DOHH2 (cell line): ENCODE results near the gene REC8.

Experiments used
- H3F3A ChIP-seq: fragments of 200-600 bp; sonication (generic), shearing (Covaris generic); 2 replicates; pipeline ENCODE4 v1.6.0; 2016; ENCODE audit warnings: antibody characterized with exemption, mild to moderate bottlenecking; ENCODE audit not compliant: control insufficient read depth, insufficient read depth
- H3K27ac ChIP-seq: fragments of 200-600 bp; sonication (generic); 2 replicates; pipeline ENCODE4 v1.5.1; 2014; ENCODE audit warnings: low read depth, mild to moderate bottlenecking, low read length, moderate library complexity
- H3K27me3 ChIP-seq: fragments of 200-600 bp; sonication (generic); 2 replicates; pipeline ENCODE4 v1.6.1; 2014; ENCODE audit warnings: mild to moderate bottlenecking, low read length, mixed read lengths; ENCODE audit not compliant: control insufficient read depth
- H3K36me3 ChIP-seq: fragments of 200-600 bp; sonication (generic); 2 replicates; pipeline ENCODE4 v1.6.1; 2014; ENCODE audit warnings: mild to moderate bottlenecking, low read length, moderate library complexity, mixed read lengths; ENCODE audit not compliant: control insufficient read depth
- H3K4me1 ChIP-seq: fragments of 200-600 bp; sonication (generic); 2 replicates; pipeline ENCODE4 v1.6.1; 2014; ENCODE audit warnings: mild to moderate bottlenecking, low read length, mixed read lengths; ENCODE audit not compliant: control insufficient read depth
- H3K4me2 ChIP-seq: fragments of 200-600 bp; sonication (generic); 2 replicates; pipeline ENCODE4 v1.6.0; 2014; ENCODE audit warnings: mild to moderate bottlenecking, low read length, moderate library complexity
- H3K4me3 ChIP-seq: fragments of 200-600 bp; sonication (generic); 2 replicates; pipeline ENCODE4 v1.5.1; 2014; ENCODE audit warnings: mild to moderate bottlenecking, low read length, mixed read lengths
- H3K79me2 ChIP-seq: fragments of 200-600 bp; sonication (generic); 2 replicates; pipeline ENCODE4 v1.6.1; 2014; ENCODE audit warnings: mild to moderate bottlenecking, low read length, mixed read lengths; ENCODE audit not compliant: control insufficient read depth
- H3K9me2 ChIP-seq: fragments of 200-600 bp; sonication (generic); replicated peaks from 2 replicates; pipeline ENCODE4 v1.6.1; 2014; ENCODE audit warnings: mild to moderate bottlenecking, low read length, mixed read lengths; ENCODE audit not compliant: control insufficient read depth
- H3K9me3 ChIP-seq: fragments of 200-600 bp; sonication (generic); 2 replicates; pipeline ENCODE4 v1.6.1; 2014; ENCODE audit warnings: antibody characterized with exemption, low read length, mixed read lengths; ENCODE audit not compliant: control insufficient read depth, insufficient read depth
- H4K20me1 ChIP-seq: fragments of 200-600 bp; sonication (generic); 2 replicates; pipeline ENCODE4 v1.6.0; 2014; ENCODE audit warnings: low read depth, mild to moderate bottlenecking, antibody characterized with exemption, low read length, moderate library complexity; ENCODE audit not compliant: control insufficient read depth, insufficient read depth
- CTCF ChIP-seq: fragments of 200-600 bp; sonication (generic); IDR thresholded peaks from one replicate; pipeline ENCODE4 v1.5.1; 2014; ENCODE audit warnings: antibody characterized with exemption, mild to moderate bottlenecking, low read depth, low read length; ENCODE audit not compliant: poor library complexity, severe bottlenecking
- EZH2phosphoT487 ChIP-seq: fragments of 200-600 bp; sonication (generic); IDR thresholded peaks from 2 replicates; pipeline ENCODE4 v1.6.1; 2017; ENCODE audit warnings: borderline replicate concordance, mild to moderate bottlenecking, antibody characterized with exemption, low read length, moderate library complexity, mixed read lengths

REC8 gene

GRCh38 chr14:24144451-24144850 lies 27.4 kb upstream of the REC8 start:
- no peaks in the 10 kb centered on the region for H3K9me3 ChIP-seq
- 0 out of 2 replicates have a peak, but pooled peaks cover 3% of the 10 kb centered on the region for H3F3A ChIP-seq
- no peak for TF ChIP-seq EZH2phosphoT487
- TF ChIP-seq CTCF = no peak
- H4K20me1 ChIP-seq = peaks cover 3% of the 10 kb centered on the region; the same call in 1 of the 2 replicates
- H3K79me2 ChIP-seq = peaks cover 55% of the 10 kb centered on the region
- H3K4me2 ChIP-seq = no peak overlapping the region
- H3K4me3 ChIP-seq = no peak overlapping the region
- no peak overlapping the region for H3K27ac ChIP-seq
- peaks cover 34% of the 10 kb centered on the region for H3K4me1 ChIP-seq
- no peaks in the 10 kb centered on the region for H3K9me2 ChIP-seq
- H3K27me3 ChIP-seq = no peaks in the 10 kb centered on the region
- H3K36me3 ChIP-seq = peaks cover 54% of the 10 kb centered on the region

GRCh38 chr14:24145219-24145618 lies 26.7 kb upstream of the REC8 start:
- TF ChIP-seq CTCF (no peak), EZH2phosphoT487 (no peak)
- Histone ChIP-seq H3K4me2 (peak overlapping the region; percentile 99), H3K9me2 (no peaks in the 10 kb centered on the region), H3K4me3 (peak overlapping the region; percentile 82), H3K27me3 (no peaks in the 10 kb centered on the region), H4K20me1 (peaks cover 3% of the 10 kb centered on the region; the same call in 1 of the 2 replicates), H3K4me1 (peaks cover 30% of the 10 kb centered on the region), H3F3A (0 out of 2 replicates have a peak, but pooled peaks cover 3% of the 10 kb centered on the region), H3K36me3 (peaks cover 58% of the 10 kb centered on the region), H3K9me3 (no peaks in the 10 kb centered on the region), H3K27ac (no peak overlapping the region), H3K79me2 (peaks cover 49% of the 10 kb centered on the region)

GRCh38 chr14:24145690-24146452 lies 26.0 kb upstream of the REC8 start:
- Histone ChIP-seq H3K9me3 (no peaks in the 10 kb centered on the region), H3K9me2 (no peaks in the 10 kb centered on the region), H3F3A (0 out of 2 replicates have a peak, but pooled peaks cover 3% of the 10 kb centered on the region), H4K20me1 (peaks cover 3% of the 10 kb centered on the region; the same call in 1 of the 2 replicates), H3K27ac (peak overlapping the region; percentile 76), H3K4me1 (peaks cover 30% of the 10 kb centered on the region), H3K79me2 (peaks cover 42% of the 10 kb centered on the region), H3K36me3 (peaks cover 60% of the 10 kb centered on the region), H3K4me2 (peak overlapping the region; percentile 99), H3K27me3 (no peaks in the 10 kb centered on the region), H3K4me3 (peak overlapping the region; percentile 82)
- no peak for TF ChIP-seq EZH2phosphoT487
- TF ChIP-seq CTCF = no peak
